ENCODE data around the gene BLTP3B.

DNA sequence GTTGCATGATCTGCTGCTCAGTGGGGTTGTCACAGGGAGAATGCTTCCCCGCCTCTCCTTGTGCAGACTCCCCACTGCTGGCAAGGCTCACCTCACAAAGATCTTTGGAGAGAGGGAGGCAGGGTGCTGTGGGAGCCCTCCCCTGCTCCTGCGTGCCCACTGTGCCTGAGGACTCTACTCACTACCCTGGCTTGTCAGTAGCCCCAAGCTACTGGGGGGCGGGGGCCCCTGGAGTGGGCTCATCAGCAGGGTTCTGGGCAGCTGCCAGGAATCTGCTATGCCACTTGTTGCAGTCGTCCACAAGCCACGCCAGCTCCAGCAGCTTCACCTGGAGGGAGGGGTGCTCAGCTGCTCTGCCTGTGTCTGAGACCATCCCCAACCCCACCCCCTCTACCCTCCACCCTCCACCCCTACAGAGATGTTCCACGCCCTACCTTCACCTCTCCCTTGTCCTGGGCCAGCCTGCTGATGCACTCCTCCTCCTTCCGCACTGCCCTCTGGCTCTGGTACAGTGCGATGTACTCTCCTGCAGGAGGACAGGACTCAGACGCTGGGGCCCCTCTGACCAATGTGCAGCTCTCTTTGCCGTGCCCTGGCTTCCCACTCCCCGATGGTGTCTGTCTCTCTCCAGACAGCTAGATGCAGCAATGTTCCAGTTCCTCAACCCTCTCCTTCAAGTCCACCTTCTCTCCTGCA is 14.2 kb upstream of the BLTP3B start:
- TF ChIP-seq POLR2A (IDR thresholded peaks at IDR 0.05) = no peak
- TF ChIP-seq, protein P1, sequence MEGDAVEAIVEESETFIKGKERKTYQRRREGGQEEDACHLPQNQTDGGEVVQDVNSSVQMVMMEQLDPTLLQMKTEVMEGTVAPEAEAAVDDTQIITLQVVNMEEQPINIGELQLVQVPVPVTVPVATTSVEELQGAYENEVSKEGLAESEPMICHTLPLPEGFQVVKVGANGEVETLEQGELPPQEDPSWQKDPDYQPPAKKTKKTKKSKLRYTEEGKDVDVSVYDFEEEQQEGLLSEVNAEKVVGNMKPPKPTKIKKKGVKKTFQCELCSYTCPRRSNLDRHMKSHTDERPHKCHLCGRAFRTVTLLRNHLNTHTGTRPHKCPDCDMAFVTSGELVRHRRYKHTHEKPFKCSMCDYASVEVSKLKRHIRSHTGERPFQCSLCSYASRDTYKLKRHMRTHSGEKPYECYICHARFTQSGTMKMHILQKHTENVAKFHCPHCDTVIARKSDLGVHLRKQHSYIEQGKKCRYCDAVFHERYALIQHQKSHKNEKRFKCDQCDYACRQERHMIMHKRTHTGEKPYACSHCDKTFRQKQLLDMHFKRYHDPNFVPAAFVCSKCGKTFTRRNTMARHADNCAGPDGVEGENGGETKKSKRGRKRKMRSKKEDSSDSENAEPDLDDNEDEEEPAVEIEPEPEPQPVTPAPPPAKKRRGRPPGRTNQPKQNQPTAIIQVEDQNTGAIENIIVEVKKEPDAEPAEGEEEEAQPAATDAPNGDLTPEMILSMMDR (IDR thresholded peaks at IDR 0.05 in 4 of 5, conservative IDR thresholded peaks at IDR 0.05 in 1 of 5) = no peak
